ENCODE results near the gene HDAC9.

Gene HDAC9

DNA sequence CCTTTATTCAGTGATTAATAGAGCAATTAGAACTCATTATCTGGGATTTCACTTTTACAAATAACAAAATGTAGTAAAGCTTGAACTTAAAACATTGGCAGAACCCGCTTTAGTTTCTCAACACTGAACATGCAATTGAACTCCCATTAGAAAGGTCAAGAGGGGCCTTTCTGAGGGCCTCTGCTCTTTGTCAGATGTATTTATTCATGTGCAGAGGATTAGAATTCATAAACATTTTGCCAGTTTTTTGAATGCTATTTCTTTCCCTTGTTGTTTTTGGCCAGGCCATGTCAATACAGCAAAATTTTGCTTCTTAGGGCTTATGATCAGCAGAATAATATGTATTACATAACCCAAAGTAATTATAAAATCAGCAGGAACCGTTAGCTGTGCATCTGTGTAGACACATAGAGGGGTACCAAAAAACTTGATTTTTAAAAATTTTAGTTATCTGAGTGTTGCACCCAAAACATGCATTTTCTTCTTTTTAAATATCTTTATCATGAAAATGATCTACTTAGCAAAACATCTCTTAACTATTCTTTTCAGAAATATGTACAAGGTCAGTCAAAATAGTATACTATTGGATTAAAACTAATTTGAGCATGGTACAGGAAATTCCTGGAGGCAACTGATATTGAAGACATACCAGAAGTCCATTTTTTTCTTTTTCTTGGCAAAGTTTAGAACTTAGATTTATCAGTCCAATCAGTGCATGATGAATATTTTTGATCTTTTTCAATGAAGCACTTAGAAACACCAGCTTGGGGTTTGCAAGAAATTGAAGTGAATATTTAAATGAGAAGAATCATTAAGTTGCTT lies 444.4 kb downstream of the HDAC9 start:
- TF ChIP-seq, protein P1, sequence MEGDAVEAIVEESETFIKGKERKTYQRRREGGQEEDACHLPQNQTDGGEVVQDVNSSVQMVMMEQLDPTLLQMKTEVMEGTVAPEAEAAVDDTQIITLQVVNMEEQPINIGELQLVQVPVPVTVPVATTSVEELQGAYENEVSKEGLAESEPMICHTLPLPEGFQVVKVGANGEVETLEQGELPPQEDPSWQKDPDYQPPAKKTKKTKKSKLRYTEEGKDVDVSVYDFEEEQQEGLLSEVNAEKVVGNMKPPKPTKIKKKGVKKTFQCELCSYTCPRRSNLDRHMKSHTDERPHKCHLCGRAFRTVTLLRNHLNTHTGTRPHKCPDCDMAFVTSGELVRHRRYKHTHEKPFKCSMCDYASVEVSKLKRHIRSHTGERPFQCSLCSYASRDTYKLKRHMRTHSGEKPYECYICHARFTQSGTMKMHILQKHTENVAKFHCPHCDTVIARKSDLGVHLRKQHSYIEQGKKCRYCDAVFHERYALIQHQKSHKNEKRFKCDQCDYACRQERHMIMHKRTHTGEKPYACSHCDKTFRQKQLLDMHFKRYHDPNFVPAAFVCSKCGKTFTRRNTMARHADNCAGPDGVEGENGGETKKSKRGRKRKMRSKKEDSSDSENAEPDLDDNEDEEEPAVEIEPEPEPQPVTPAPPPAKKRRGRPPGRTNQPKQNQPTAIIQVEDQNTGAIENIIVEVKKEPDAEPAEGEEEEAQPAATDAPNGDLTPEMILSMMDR (IDR thresholded peaks at IDR 0.05; ENCODE audit: extremely low read depth, missing control alignments), result no peak
- no peak for DNase-seq (ENCODE audit: low spot score)

DNA sequence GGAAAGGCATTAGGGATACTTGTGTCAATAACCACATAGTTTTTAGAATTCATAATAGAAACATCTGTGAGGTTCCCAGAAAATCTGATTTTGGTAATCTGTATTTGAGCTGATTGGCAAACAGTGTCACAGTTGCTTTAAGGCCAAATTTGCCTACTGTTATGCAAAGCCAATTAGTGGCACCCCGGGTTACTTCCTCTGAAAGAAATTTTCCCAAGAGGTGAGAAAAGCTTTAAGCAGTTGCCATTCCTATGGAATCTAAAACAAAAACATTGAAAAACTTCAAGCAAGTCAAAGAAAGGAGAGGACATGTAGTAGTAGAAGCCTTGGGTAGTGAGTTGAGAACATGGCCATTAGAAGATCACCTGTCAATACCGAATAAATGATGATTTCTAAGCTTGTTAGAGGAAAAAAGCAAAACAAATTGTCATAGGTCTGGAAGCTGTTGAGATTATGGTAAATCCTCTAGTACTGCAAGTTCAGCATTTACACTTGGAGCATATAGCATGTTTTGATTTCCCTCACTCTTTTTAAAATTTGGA lies 445.1 kb downstream of the HDAC9 start:
- no peak for DNase-seq (ENCODE audit: low spot score)
- TF ChIP-seq, protein P1 (IDR thresholded peaks at IDR 0.05; ENCODE audit: extremely low read depth, missing control alignments), result no peak

DNA sequence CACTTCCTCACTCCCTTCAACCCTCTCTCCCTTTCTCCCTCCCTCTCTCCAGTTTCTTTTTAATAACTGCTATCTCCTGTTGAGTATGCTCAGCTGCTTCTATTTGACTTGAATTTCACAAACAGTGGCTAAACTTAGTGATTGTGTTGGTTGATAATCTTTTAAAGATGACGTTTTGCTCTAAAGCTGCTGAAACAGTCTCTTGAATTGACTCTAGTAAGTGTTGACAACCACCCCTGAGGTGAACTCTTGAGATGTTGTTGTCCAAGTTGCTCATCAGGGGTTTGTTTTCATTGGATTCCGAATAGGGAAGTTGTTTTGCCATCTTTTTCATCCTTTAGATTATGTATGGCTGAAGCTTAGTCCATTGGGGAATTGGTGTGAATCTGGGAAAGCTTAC lies 445.7 kb downstream of the HDAC9 start:
- TF ChIP-seq, protein P1 (IDR thresholded peaks at IDR 0.05; ENCODE audit: extremely low read depth, missing control alignments), result no peak
- DNase-seq (ENCODE audit: low spot score), result no peak

DNA sequence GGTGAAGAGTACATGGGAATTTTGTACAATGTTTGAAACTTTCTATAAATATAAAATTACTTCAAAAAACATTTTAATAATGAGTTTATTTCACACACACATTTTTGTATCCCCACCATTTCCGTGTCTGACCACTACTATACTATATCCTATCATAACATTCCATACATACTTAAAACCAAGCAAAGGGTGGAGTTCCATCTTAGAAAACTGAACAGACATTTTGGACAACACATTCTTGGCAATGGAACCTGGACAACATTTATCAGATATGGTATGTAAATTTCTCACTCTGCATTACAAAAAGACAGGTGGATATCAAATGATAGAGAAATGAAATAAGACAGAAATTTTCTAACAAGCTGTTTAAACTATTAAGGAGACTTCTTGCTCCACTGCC lies 453.0 kb downstream of the HDAC9 start:
- no peak for DNase-seq (ENCODE audit: low spot score)
- TF ChIP-seq, protein P1 (IDR thresholded peaks at IDR 0.05; ENCODE audit: extremely low read depth, missing control alignments), result no peak

DNA sequence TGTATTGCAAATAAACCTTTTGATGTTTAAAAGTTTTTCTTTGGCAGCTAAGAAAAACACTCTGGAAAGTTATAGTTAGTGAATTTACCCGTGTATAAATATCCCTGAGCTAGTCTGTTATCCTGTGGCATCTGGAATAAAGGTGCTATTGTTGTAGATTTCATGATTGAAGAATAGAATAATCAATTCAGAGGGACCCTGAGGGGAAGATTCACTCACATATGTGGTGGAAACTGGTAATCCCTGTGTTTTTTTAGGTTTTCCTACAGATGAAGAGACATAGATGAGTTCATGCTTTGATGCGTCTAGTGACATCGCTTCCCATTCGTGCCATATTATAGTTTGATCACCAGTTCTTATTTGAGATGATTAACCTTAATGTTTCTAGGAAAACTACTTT lies 457.3 kb downstream of the HDAC9 start:
- TF ChIP-seq, protein P1 (IDR thresholded peaks at IDR 0.05; ENCODE audit: extremely low read depth, missing control alignments), result no peak

DNA sequence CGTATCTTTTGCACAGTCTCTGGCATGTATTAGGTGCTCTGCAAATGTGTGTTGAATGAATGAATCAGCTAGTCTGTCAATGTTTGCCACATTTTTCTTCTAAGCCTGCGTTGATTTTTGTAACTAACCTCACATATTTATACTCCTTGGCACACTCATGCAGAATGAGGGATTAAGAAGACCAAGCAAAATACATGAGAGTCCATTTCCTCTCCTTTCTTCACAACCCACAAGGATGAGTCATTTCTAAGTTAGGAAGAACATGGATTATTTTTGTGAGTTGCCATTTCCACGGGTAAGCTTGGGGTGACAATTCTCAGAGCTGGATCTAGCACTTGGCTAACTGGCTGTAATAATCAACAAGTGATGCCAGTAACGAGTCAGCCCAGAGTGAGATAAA lies 463.1 kb downstream of the HDAC9 start:
- DNase-seq (ENCODE audit: low spot score), result no peak
- TF ChIP-seq, protein P1 (IDR thresholded peaks at IDR 0.05; ENCODE audit: extremely low read depth, missing control alignments), result no peak

More for the DNA sequence above, 457.3 kb downstream of the HDAC9 start:
- no peak for DNase-seq (ENCODE audit: low spot score)

DNA sequence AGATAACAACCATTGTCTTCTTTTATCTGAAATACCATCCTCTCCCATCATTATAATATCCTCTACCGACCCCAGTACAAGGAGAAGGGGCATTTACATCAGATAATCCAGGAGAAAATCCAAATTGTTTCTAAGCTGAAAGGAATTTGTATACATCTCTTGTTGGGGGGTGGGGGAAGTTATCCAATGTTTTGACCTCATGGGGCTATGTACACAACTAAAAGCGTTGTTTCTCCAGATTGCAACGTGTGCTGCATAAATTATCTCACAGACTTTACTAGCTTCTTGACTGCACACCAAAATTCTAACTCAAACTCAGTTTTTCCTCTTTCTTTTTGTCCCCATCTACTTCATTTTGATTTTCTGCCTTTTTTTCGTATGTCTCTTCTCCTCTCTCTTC lies 465.2 kb downstream of the HDAC9 start:
- TF ChIP-seq, protein P1 (IDR thresholded peaks at IDR 0.05; ENCODE audit: extremely low read depth, missing control alignments), result no peak
- DNase-seq (ENCODE audit: low spot score), result no peak
